Caco-2 (cell line): Measurements from ENCODE around the gene CELA3A. TPM values are rescaled to one million over a fixed set of nuclear protein-coding genes. Genes with fewer than 3 reads are reported as not detected.

Experiments used
- BruUV-seq: library from RNA; stranded (reverse); fragments of 400-500 nt; replicated peaks from 2 replicates; lab custom pipeline; 2021; lab: Mats Ljungman, UMichigan
- CTCF ChIA-PET: fragments of 300-600 bp; sonication (Branson Sonifier 250); formaldehyde crosslinking; loops from one replicate; lab custom pipeline; 2022; ENCODE audit warnings: antibody characterized with exemption; lab: Charles Lee
- POLR2A ChIA-PET: fragments of 300-600 bp; sonication (Branson Sonifier 250); formaldehyde crosslinking; loops from one replicate; lab custom pipeline; 2022; ENCODE audit warnings: antibody characterized with exemption; lab: Charles Lee
- DNase-seq, 2 experiments: peaks; one replicate each; pipeline versions ENCODE4 v3.0.0 to v3.0.0-alpha.2; 2020 to 2022
- H3K27me3 ChIP-seq: replicated peaks from 2 replicates; pipeline ENCODE4 v1.6.0; 2011; ENCODE audit warnings: low read length; ENCODE audit not compliant: control insufficient read depth, insufficient read depth
- H3K36me3 ChIP-seq: 2 replicates; pipeline ENCODE4 v1.5.1; 2011; ENCODE audit warnings: low read length; ENCODE audit not compliant: control insufficient read depth, insufficient read depth
- H3K4me1 ChIP-seq: fragments of 250-450 bp; sonication (Bioruptor Pico); 2 replicates; pipeline ENCODE4 v1.5.1; 2020; ENCODE audit warnings: mild to moderate bottlenecking
- H3K4me3 ChIP-seq: 2 replicates; pipeline ENCODE4 v1.5.1; 2011; ENCODE audit warnings: low read depth, mild to moderate bottlenecking, control low read depth, low read length
- H3K9me3 ChIP-seq: fragments of 250-450 bp; sonication (Bioruptor Pico); 2 replicates; pipeline ENCODE4 v1.5.1; 2020; ENCODE audit warnings: mild to moderate bottlenecking, moderate library complexity
- H3K27ac Mint-ChIP-seq: one replicate; pipeline ENCODE4 v1.8.0; 2022; ENCODE audit warnings: mixed read lengths; ENCODE audit not compliant: unreplicated experiment
- H3K27me3 Mint-ChIP-seq: one replicate; pipeline ENCODE4 v1.8.0; 2022; ENCODE audit warnings: mixed read lengths; ENCODE audit not compliant: insufficient read depth, unreplicated experiment
- H3K36me3 Mint-ChIP-seq: one replicate; pipeline ENCODE4 v1.8.0; 2022; ENCODE audit warnings: mild to moderate bottlenecking, mixed read lengths; ENCODE audit not compliant: insufficient read depth, unreplicated experiment
- H3K4me1 Mint-ChIP-seq: one replicate; pipeline ENCODE4 v1.8.0; 2022; ENCODE audit warnings: low read depth, mixed read lengths; ENCODE audit not compliant: unreplicated experiment
- H3K4me3 Mint-ChIP-seq: one replicate; pipeline ENCODE4 v1.8.0; 2022; ENCODE audit warnings: mild to moderate bottlenecking, moderate library complexity, mixed read lengths; ENCODE audit not compliant: unreplicated experiment
- H3K9me3 Mint-ChIP-seq: one replicate; pipeline ENCODE4 v1.8.0; 2022; ENCODE audit warnings: mixed read lengths; ENCODE audit not compliant: unreplicated experiment
- CTCF ChIP-seq, 2 experiments: fragments of 200-600 bp in 1 of 2; IDR thresholded peaks; 1 replicate in 1 of 2; 2 replicates in 1 of 2; pipeline versions ENCODE4 v1.5.1 to v1.8.0; 2011 to 2022; ENCODE audit warnings: antibody characterized with exemption in 1 of 2, control low read depth in 1 of 2, inconsistent platforms in 1 of 2, low read depth in 1 of 2, low read length in 1 of 2, mild to moderate bottlenecking in 1 of 2, moderate library complexity in 1 of 2; ENCODE audit not compliant: insufficient read depth in 1 of 2, severe bottlenecking in 1 of 2, unreplicated experiment in 1 of 2
- intact Hi-C: fragments of 100-400 bp; cut with micrococcal nuclease; formaldehyde crosslinking; loops from one replicate; pipeline ENCODE4 v1.10.0; 2022; ENCODE audit not compliant: unreplicated experiment
- total RNA-seq: library from RNA; stranded (reverse); gene quantifications from 2 replicates; pipeline ENCODE4 v1.2.3, GENCODE V29; 2022

Gene CELA3A
- total RNA-seq, 1 experiment from 2014 or later, result not detected

GRCh38 chr1:22056043-22056442, 54.6 kb downstream of the CELA3A start:
- H3K36me3 ChIP-seq, result no peaks in the 10 kb centered on the region
- H3K9me3 ChIP-seq, result no peaks in the 10 kb centered on the region
- DNase-seq, result no peak
- ChIA-PET POLR2A (no interaction called here), CTCF (interaction anchor here (0.6 kb wide), 1 partner anchor 378 kb away, joined by 4 read pairs; no protein-coding TSS in a partner anchor)
- Mint-ChIP-seq H3K9me3 (no peaks in the 10 kb centered on the region), H3K4me1 (peaks cover 14% of the 10 kb centered on the region), H3K27ac (no peak overlapping the region), H3K4me3 (peak overlapping the region; percentile 31), H3K27me3 (no peaks in the 10 kb centered on the region), H3K36me3 (peaks cover 71% of the 10 kb centered on the region)
- no peak for TF ChIP-seq CTCF (IDR thresholded peaks at IDR 0.05; ENCODE audit: insufficient read depth in 1 of 2, low read depth in 1 of 2, low read length in 1 of 2, severe bottlenecking in 1 of 2, unreplicated experiment in 1 of 2)
- intact Hi-C loops, result no loop called here
- no TSS peak for BruUV-seq
- no peak overlapping the region for H3K4me3 ChIP-seq
- peaks cover 5% of the 10 kb centered on the region; the same call in 1 of the 2 replicates for H3K4me1 ChIP-seq
- no peaks in the 10 kb centered on the region for H3K27me3 ChIP-seq

GRCh38 chr1:22056936-22057335, 55.5 kb downstream of the CELA3A start:
- H3K9me3 Mint-ChIP-seq, result no peaks in the 10 kb centered on the region
- Histone ChIP-seq H3K36me3 (no peaks in the 10 kb centered on the region), H3K4me3 (no peak overlapping the region), H3K9me3 (no peaks in the 10 kb centered on the region), H3K27me3 (no peaks in the 10 kb centered on the region), H3K4me1 (peaks cover 5% of the 10 kb centered on the region; the same call in 1 of the 2 replicates)
- H3K36me3 Mint-ChIP-seq, result peaks cover 67% of the 10 kb centered on the region
- intact Hi-C loops, result no loop called here
- ChIA-PET CTCF (no interaction called here), POLR2A (no interaction called here)
- no peak for TF ChIP-seq CTCF (IDR thresholded peaks at IDR 0.05; ENCODE audit: insufficient read depth in 1 of 2, low read depth in 1 of 2, low read length in 1 of 2, severe bottlenecking in 1 of 2, unreplicated experiment in 1 of 2)
- no peak for DNase-seq
- no peak overlapping the region for H3K4me3 Mint-ChIP-seq
- no peak overlapping the region for H3K27ac Mint-ChIP-seq
- BruUV-seq, result no TSS peak
- peaks cover 14% of the 10 kb centered on the region for H3K4me1 Mint-ChIP-seq
- H3K27me3 Mint-ChIP-seq, result no peaks in the 10 kb centered on the region

- Histone ChIP-seq H3K36me3 (no peaks in the 10 kb centered on the region), H3K9me3 (no peaks in the 10 kb centered on the region), H3K4me3 (no peak overlapping the region), H3K4me1 (peaks cover 5% of the 10 kb centered on the region; the same call in 1 of the 2 replicates), H3K27me3 (no peaks in the 10 kb centered on the region)
- no TSS peak for BruUV-seq
- POLR2A ChIA-PET, result no interaction called here
- CTCF ChIA-PET, result no interaction called here
- Mint-ChIP-seq H3K27me3 (no peaks in the 10 kb centered on the region), H3K4me1 (peaks cover 21% of the 10 kb centered on the region), H3K9me3 (no peaks in the 10 kb centered on the region), H3K4me3 (no peak overlapping the region), H3K36me3 (peaks cover 62% of the 10 kb centered on the region), H3K27ac (no peak overlapping the region)
- no peak for DNase-seq
- intact Hi-C loops, result no loop called here
- TF ChIP-seq CTCF (IDR thresholded peaks at IDR 0.05; ENCODE audit: insufficient read depth in 1 of 2, low read depth in 1 of 2, low read length in 1 of 2, severe bottlenecking in 1 of 2, unreplicated experiment in 1 of 2), result no peak
These were observed 56.4 kb downstream of the CELA3A start for GRCh38 chr1:22057861-22058260.

Other genes starting within 250 kb of the CELA3A start
- gene USP48, start 218.5 kb upstream of the CELA3A start, total RNA-seq, result 49.1 and 52.0 TPM in 2 replicates
- not detected in 2 replicates for gene LDLRAD2, start 189.4 kb upstream of the CELA3A start, total RNA-seq
- 234 and 237 TPM in 2 replicates for gene HSPG2, start 64.3 kb upstream of the CELA3A start, total RNA-seq
- not detected in 2 replicates for gene CELA3B, start 24.6 kb upstream of the CELA3A start, total RNA-seq
- gene CDC42, start 51.1 kb downstream of the CELA3A start, total RNA-seq, result 240 and 251 TPM in 2 replicates
- 0.21 and 0.79 TPM in 2 replicates for gene WNT4, start 141.4 kb downstream of the CELA3A start, total RNA-seq